Measurements from ENCODE around the gene KCNQ4. TPM values are rescaled to one million over a fixed set of nuclear protein-coding genes. Genes with fewer than 3 reads are reported as not detected.

Gene KCNQ4
- total and polyA plus RNA-seq, 2 of the 13 experiments (the other 11 are each of a cell fraction or from before 2014, with no cell fraction given) = 0.02 to 0.09 TPM

DNA sequence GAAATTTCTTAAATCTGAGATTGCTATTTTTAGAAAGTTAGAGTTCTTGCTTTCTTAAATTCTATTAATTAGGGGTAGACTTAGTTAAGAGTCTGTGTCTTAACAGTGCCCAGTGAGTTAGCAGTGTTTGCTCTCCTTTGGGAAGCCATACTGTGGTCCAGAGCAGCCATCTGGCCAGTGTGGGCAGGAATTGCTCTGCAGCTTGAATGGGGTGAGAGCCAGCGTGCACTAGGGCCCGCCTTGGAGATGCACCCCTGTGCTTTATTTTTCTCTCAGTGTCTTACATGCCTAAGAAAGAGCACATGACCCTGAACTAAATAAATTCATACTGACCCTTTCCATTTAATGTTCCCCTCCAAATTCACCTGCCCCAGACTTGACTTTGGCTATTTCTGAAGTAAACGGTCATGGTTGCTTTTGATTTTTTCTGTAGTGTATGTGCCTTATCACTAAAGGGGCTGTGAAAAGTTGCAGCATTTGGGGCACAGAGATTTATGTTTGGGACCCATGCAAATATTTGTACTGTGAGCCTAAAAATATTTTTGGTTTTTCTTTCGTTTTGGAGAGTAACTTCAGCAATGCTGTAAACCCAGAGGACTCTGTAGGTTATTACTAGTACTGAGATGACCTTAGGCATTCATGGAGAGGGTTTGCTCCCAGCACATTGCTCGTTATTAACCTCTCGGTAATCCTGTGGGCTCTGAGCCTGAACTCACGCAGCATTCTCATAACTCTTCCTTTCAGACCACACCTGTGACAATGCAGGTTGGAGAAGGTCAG is 21.3 kb upstream of the KCNQ4 start (continued):
- TF ChIP-seq, protein P1, sequence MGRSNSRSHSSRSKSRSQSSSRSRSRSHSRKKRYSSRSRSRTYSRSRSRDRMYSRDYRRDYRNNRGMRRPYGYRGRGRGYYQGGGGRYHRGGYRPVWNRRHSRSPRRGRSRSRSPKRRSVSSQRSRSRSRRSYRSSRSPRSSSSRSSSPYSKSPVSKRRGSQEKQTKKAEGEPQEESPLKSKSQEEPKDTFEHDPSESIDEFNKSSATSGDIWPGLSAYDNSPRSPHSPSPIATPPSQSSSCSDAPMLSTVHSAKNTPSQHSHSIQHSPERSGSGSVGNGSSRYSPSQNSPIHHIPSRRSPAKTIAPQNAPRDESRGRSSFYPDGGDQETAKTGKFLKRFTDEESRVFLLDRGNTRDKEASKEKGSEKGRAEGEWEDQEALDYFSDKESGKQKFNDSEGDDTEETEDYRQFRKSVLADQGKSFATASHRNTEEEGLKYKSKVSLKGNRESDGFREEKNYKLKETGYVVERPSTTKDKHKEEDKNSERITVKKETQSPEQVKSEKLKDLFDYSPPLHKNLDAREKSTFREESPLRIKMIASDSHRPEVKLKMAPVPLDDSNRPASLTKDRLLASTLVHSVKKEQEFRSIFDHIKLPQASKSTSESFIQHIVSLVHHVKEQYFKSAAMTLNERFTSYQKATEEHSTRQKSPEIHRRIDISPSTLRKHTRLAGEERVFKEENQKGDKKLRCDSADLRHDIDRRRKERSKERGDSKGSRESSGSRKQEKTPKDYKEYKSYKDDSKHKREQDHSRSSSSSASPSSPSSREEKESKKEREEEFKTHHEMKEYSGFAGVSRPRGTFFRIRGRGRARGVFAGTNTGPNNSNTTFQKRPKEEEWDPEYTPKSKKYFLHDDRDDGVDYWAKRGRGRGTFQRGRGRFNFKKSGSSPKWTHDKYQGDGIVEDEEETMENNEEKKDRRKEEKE (IDR thresholded peaks at IDR 0.05) = no peak

DNA sequence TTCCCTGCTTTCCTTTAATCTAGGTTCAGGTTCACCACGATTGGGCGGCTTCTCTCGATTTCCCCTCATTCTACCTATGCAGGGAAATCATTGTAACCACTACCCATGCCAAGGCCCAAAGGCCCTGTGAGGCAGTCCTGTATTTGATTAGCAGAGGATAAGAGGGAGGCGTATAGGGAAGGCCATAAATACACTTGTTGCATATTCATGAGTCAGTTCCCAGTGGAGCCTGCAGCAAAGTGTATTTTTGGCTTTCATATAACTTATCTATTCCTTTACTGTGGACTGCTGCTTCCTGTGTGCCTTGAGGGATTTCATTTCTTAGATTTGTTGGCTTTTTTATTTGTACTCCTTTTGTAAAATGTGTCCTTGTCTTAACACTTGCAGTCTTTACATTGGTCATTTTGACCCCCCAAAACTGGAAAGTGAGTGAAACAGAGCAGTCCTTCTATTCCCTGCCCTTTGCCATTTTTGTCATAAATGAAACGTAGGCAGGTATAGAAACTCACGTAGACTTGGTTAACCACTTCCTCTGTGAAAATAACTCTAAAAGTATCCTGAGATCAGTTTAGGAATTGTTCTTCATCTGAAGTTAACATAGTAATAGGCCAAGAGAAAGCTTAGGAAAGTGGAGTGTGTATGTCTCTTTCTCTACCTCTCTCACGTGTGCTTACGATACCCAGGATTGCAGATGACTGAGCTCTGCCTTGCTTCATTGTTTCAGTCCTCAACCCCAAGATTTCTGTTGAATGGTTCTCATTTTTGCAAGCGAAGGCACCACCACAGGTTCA is 19.6 kb upstream of the KCNQ4 start:
- BruUV-seq (replicated peaks) = no TSS peak
- Histone ChIP-seq H3K4me2 (ENCODE audit: low read depth, low read length) (no peak overlapping the region), H3K36me3 (replicated peaks in 1 of 2; ENCODE audit: control insufficient read depth in 1 of 2, insufficient read depth in 2 of 2, low read length in 2 of 2) (peaks cover 36 to 84% of the 10 kb centered on the region in 2 experiments), H3K9ac (ENCODE audit: insufficient read depth, low read depth, low read length) (no peak overlapping the region), H4K20me1 (ENCODE audit: insufficient read depth, low read length) (no peaks in the 10 kb centered on the region), H3K27me3 (ENCODE audit: control insufficient read depth in 1 of 2, insufficient read depth in 2 of 2, low read length in 2 of 2) (no peaks in the 10 kb centered on the region), H3K27ac (ENCODE audit: extremely low read length, insufficient read depth, low read length) (no peak overlapping the region), H3K4me3 (replicated peaks in 1 of 3; ENCODE audit: insufficient read depth in 1 of 3, low read depth in 2 of 3, low read length in 3 of 3) (no peak overlapping the region), H2AFZ (ENCODE audit: low read length) (no peak overlapping the region), H3K9me3 (ENCODE audit: low read length) (no peaks in the 10 kb centered on the region), H3K4me1 (ENCODE audit: insufficient read depth, low read length) (peaks cover 11% of the 10 kb centered on the region), H3K79me2 (ENCODE audit: insufficient read depth, low read length) (no peaks in the 10 kb centered on the region)
- TF ChIP-seq, protein P2, sequence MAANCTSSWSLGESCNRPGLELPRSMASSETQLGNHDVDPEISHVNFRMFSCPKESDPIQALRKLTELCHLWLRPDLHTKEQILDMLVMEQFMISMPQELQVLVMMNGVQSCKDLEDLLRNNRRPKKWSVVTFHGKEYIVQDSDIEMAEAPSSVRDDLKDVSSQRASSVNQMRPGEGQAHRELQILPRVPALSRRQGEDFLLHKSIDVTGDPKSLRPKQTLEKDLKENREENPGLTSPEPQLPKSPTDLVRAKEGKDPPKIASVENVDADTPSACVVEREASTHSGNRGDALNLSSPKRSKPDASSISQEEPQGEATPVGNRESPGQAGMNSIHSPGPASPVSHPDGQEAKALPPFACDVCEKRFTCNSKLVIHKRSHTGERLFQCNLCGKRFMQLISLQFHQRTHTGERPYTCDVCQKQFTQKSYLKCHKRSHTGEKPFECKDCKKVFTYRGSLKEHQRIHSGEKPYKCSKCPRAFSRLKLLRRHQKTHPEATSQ (CRISPR knock-in tag; IDR thresholded peaks at IDR 0.05; ENCODE audit: borderline replicate concordance) = no peak
- TF ChIP-seq DR1 (CRISPR knock-in tag; IDR thresholded peaks at IDR 0.05) (no peak), KLF12 (CRISPR knock-in tag; IDR thresholded peaks at IDR 0.05; ENCODE audit: borderline replicate concordance) (no peak), SALL2 (CRISPR knock-in tag; IDR thresholded peaks at IDR 0.05) (no peak), MAZ (IDR thresholded peaks at IDR 0.05; ENCODE audit: borderline replicate concordance, low read depth, low read length) (no peak), MAZ (CRISPR knock-in tag; IDR thresholded peaks at IDR 0.05; ENCODE audit: low read depth) (no peak), TBP (CRISPR knock-in tag; IDR thresholded peaks at IDR 0.05) (no peak), PCBP2 (optimal IDR thresholded peaks at IDR 0.05; ENCODE audit: low read depth, low read length, poor library complexity, severe bottlenecking) (no peak), ZNF777 (CRISPR knock-in tag; IDR thresholded peaks at IDR 0.05) (no peak), RARG (CRISPR knock-in tag; IDR thresholded peaks at IDR 0.05; ENCODE audit: low read depth) (no peak)
- 90% methylated on average over 9 of the region's 9 CpGs for WGBS (ENCODE audit: low lambda C conversion rate)
- ATAC-seq (no peak), FAIRE-seq (no peak), DNase-seq (ENCODE audit: low spot score) (no peak)
- ChIA-PET POLR2A (no interaction called here), CTCF (ENCODE audit: low intra/inter-chr PET ratio, low total read pairs) (no interaction called here)
- intact Hi-C loops (cut with micrococcal nuclease; ENCODE audit: unreplicated experiment) (no loop called here), in situ Hi-C loops (cut with HindIII; ENCODE audit: extremely low pct_ligation_motif_present, low pct_unique_long_range_greater_than_20kb) (no loop called here)

Data from HepG2 (cell line).